Measurements from ENCODE around the gene ZSWIM7. TPM values are rescaled to one million over a fixed set of nuclear protein-coding genes. Genes with fewer than 3 reads are reported as not detected.

ZSWIM7 gene
- total and polyA plus RNA-seq, 2 experiments from 2014 or later: 16.3 to 50.4 TPM

- Histone ChIP-seq H4K20me1 (replicated peaks; ENCODE audit: insufficient read depth) (no peaks in the 10 kb centered on the region), H3K79me2 (replicated peaks; ENCODE audit: insufficient read depth) (no peaks in the 10 kb centered on the region), H3F3A (replicated peaks; ENCODE audit: low read depth) (no peaks in the 10 kb centered on the region), H3K4me3 (no peak overlapping the region), H3K27ac (ENCODE audit: low read depth) (no peak overlapping the region), H3K4me2 (no peak overlapping the region), H3K4me1 (ENCODE audit: insufficient read depth) (no peaks in the 10 kb centered on the region), H2AFZ (no peak overlapping the region), H3K9me2 (ENCODE audit: insufficient read depth) (no peaks in the 10 kb centered on the region), H3K27me3 (ENCODE audit: insufficient read depth) (no peaks in the 10 kb centered on the region), H3K36me3 (ENCODE audit: insufficient read depth) (no peaks in the 10 kb centered on the region)
- no peaks in the 10 kb centered on the region for H3K27me3 Mint-ChIP-seq (ENCODE audit: insufficient read depth, low read depth, poor library complexity)
- TF ChIP-seq JUNB (IDR thresholded peaks at IDR 0.05; ENCODE audit: unreplicated experiment): no peak
- TF ChIP-seq POLR2AphosphoS5 (IDR thresholded peaks at IDR 0.05; ENCODE audit: low read depth): no peak
- TF ChIP-seq REST (IDR thresholded peaks at IDR 0.05; ENCODE audit: unreplicated experiment): no peak
- TF ChIP-seq ZNF114 (CRISPR knock-in tag; IDR thresholded peaks at IDR 0.05): no peak
- no peak for TF ChIP-seq ZNF462 (CRISPR knock-in tag; IDR thresholded peaks at IDR 0.05)
- no peak for TF ChIP-seq EZH2phosphoT487 (IDR thresholded peaks at IDR 0.05; ENCODE audit: unreplicated experiment)
- TF ChIP-seq ETS1 (IDR thresholded peaks at IDR 0.05): no peak
- no peak for TF ChIP-seq NANOG (IDR thresholded peaks at IDR 0.05; ENCODE audit: borderline replicate concordance)
- no peak for TF ChIP-seq ZNF331 (CRISPR knock-in tag; IDR thresholded peaks at IDR 0.05; ENCODE audit: low read depth)
- no peaks in the 10 kb centered on the region for H3K9me3 Mint-ChIP-seq
- H3K27ac Mint-ChIP-seq: no peak overlapping the region
- DNase-seq (ENCODE audit: low spot score): no peak
- no peaks in the 10 kb centered on the region for H3K36me3 Mint-ChIP-seq (ENCODE audit: low read depth)
- H3K4me1 Mint-ChIP-seq: peaks cover 5% of the 10 kb centered on the region; the same call in 2 of the 3 replicates
- ATAC-seq: no peak
- no peak overlapping the region for H3K4me3 Mint-ChIP-seq
Measured at GRCh38 chr17:15934866-15935265, 64.6 kb downstream of the ZSWIM7 start.
